ENCODE data around the gene DNAJC7. TPM values are rescaled to one million over a fixed set of nuclear protein-coding genes. Genes with fewer than 3 reads are reported as not detected.

Gene DNAJC7
- total RNA-seq, 1 donor = 80.7 TPM

- DNase-seq (ENCODE audit: low read depth) = no peak
- no peak for TF ChIP-seq CTCF (IDR thresholded peaks at IDR 0.05; ENCODE audit: insufficient read depth, low read depth, low read length)
- peak overlapping the region; percentile 89 for H3K4me3 ChIP-seq (ENCODE audit: low read depth, low read length)
These were observed 49.9 kb downstream of the DNAJC7 start for GRCh38 chr17:41967141-41967920.

- peak within 1 kb of the TSS; percentile 89 for H3K4me3 ChIP-seq (ENCODE audit: low read depth, low read length)
- TF ChIP-seq CTCF (IDR thresholded peaks at IDR 0.05; ENCODE audit: insufficient read depth, low read depth, low read length) = no peak
- DNase-seq (ENCODE audit: low read depth) = peak; percentile 92
These were observed 50.6 kb downstream of the DNAJC7 start, which contains the start of gene CNP for GRCh38 chr17:41966463-41967140. TSS of gene CNP (plus strand) at chr17:41966795. CDS start at chr17:41966885, 90 bp downstream.

- no peak for TF ChIP-seq CTCF (IDR thresholded peaks at IDR 0.05; ENCODE audit: insufficient read depth, low read depth, low read length)
- DNase-seq (ENCODE audit: low read depth) = peak; percentile 33
- peak overlapping the region; percentile 58 for H3K4me3 ChIP-seq (ENCODE audit: low read depth, low read length)
These were observed 51.4 kb downstream of the DNAJC7 start for GRCh38 chr17:41965694-41966462.

- no peak overlapping the region for H3K4me3 ChIP-seq (ENCODE audit: low read depth, low read length)
- TF ChIP-seq CTCF (IDR thresholded peaks at IDR 0.05; ENCODE audit: insufficient read depth, low read depth, low read length) = peak; percentile 87
- peak; percentile 66 for DNase-seq (ENCODE audit: low read depth)
These were observed 54.3 kb downstream of the DNAJC7 start for GRCh38 chr17:41962768-41963434.

- DNase-seq (ENCODE audit: low read depth) = no peak
- no peak overlapping the region for H3K4me3 ChIP-seq (ENCODE audit: low read depth, low read length)
- TF ChIP-seq CTCF (IDR thresholded peaks at IDR 0.05; ENCODE audit: insufficient read depth, low read depth, low read length) = no peak
These were observed 55.1 kb downstream of the DNAJC7 start for GRCh38 chr17:41962111-41962510.

Data from fibroblast of villous mesenchyme (primary cell).